GM21367 (cell line): Measurements from ENCODE around the gene NSMF.

Experiments used
- ATAC-seq: cut with Tn5 transposase; IDR thresholded peaks from one replicate; pipeline ENCODE4 v1.9.1; 2021; ENCODE audit not compliant: unreplicated experiment

The NSMF gene

GRCh38 chr9:137459152-137459600 lies at the start of gene NSMF:
Gene NSMF, minus strand, starts transcription at chr9:137459334. Its CDS starts 232 bp downstream, at chr9:137459102.
- ATAC-seq, result peak; percentile 56

- ATAC-seq, result no peak
Observed at GRCh38 chr9:137506702-137507171, 47.6 kb upstream of the NSMF start.

- no peak for ATAC-seq
Observed at GRCh38 chr9:137506274-137506673, 47.1 kb upstream of the NSMF start.

GRCh38 chr9:137505421-137506140 lies 46.4 kb upstream of the NSMF start:
- ATAC-seq, result no peak

- no peak for ATAC-seq
Observed at GRCh38 chr9:137504432-137504777, 45.3 kb upstream of the NSMF start.

- no peak for ATAC-seq
Observed at GRCh38 chr9:137502008-137502911, 43.1 kb upstream of the NSMF start.

GRCh38 chr9:137501457-137501856 lies 42.3 kb upstream of the NSMF start:
- ATAC-seq, result no peak

GRCh38 chr9:137500666-137501397 lies 41.7 kb upstream of the NSMF start:
- no peak for ATAC-seq

- no peak for ATAC-seq
Observed at GRCh38 chr9:137499858-137500661, 40.9 kb upstream of the NSMF start.

GRCh38 chr9:137499416-137499815 lies 40.3 kb upstream of the NSMF start:
- ATAC-seq, result no peak

GRCh38 chr9:137498720-137499150 lies 39.6 kb upstream of the NSMF start:
- ATAC-seq, result no peak

GRCh38 chr9:137497921-137498719 lies 39.0 kb upstream of the NSMF start:
- no peak for ATAC-seq

- no peak for ATAC-seq
Observed at GRCh38 chr9:137496601-137497375, 37.7 kb upstream of the NSMF start.

- ATAC-seq, result no peak
Observed at GRCh38 chr9:137494550-137495351, 35.6 kb upstream of the NSMF start.

- no peak for ATAC-seq
Observed at GRCh38 chr9:137494104-137494544, 35.0 kb upstream of the NSMF start.

GRCh38 chr9:137493364-137494103 lies 34.4 kb upstream of the NSMF start:
- ATAC-seq, result no peak
